HepG2 (cell line): ENCODE measurements around the gene PKMYT1. TPM values are rescaled to one million over a fixed set of nuclear protein-coding genes. Genes with fewer than 3 reads are reported as not detected.

Source experiments
- ATAC-seq: fragments of 200-7000 bp; cut with Tn5 transposase; 3 replicates; pipeline ENCODE4 v1.9.1; 2020; ENCODE audit warnings: mild to moderate bottlenecking, moderate library complexity
- BruUV-seq: library from RNA; stranded (reverse); fragments of 400-500 nt; replicated peaks from 2 replicates; lab custom pipeline; 2021; lab: Mats Ljungman, UMichigan
- CTCF ChIA-PET: fragments of 300-600 bp; formaldehyde crosslinking; extraction: SDS; loops from one replicate; lab custom pipeline; 2021; ENCODE audit warnings: low total read pairs, inconsistent platforms, low intra/inter-chr PET ratio; lab: Yijun Ruan, JAX
- POLR2A ChIA-PET: fragments of 350-600 bp; sonication (Branson Sonifier 250); formaldehyde crosslinking; loops from one replicate; lab custom pipeline; 2020; ENCODE audit warnings: antibody characterized with exemption, inconsistent platforms; lab: Yijun Ruan, JAX
- DNase-seq: peaks from one replicate; pipeline ENCODE4 v3.0.0-alpha.2; 2015; ENCODE audit warnings: low spot score
- FAIRE-seq: peaks from 3 replicates; lab custom pipeline; 2011; peaks lifted over from hg19 to GRCh38; lab: Jason Lieb, UNC
- H2AFZ ChIP-seq: one replicate; pipeline ENCODE4 v1.6.1; 2011; ENCODE audit warnings: low read length, inconsistent platforms
- H3K27ac ChIP-seq: fragments of 300-600 bp; 3 replicates; pipeline ENCODE4 v1.8.0; 2011; ENCODE audit warnings: mixed run types, mild to moderate bottlenecking, mixed read lengths, low read length, inconsistent platforms; ENCODE audit not compliant: insufficient read depth; ENCODE audit errors: extremely low read length
- H3K27me3 ChIP-seq, 2 experiments: fragments of 200-600 bp in 1 of 2; 2 replicates in 1 of 2; 3 replicates in 1 of 2; pipeline versions ENCODE4 v1.6.0 to v1.8.0; 2011; ENCODE audit warnings: low read length in 2 of 2, mild to moderate bottlenecking in 2 of 2, moderate library complexity in 2 of 2, inconsistent platforms in 1 of 2; ENCODE audit not compliant: insufficient read depth in 2 of 2, control insufficient read depth in 1 of 2
- H3K36me3 ChIP-seq, 2 experiments: fragments of 200-600 bp in 1 of 2; replicated peaks in 1 of 2; 2 replicates in 1 of 2; 3 replicates in 1 of 2; pipeline versions ENCODE4 v1.5.1 to v1.8.0; 2011; ENCODE audit warnings: low read length in 2 of 2, inconsistent platforms in 1 of 2; ENCODE audit not compliant: insufficient read depth in 2 of 2, control insufficient read depth in 1 of 2
- H3K4me1 ChIP-seq: 2 replicates; pipeline ENCODE4 v1.5.1; 2012; ENCODE audit warnings: low read length, inconsistent platforms; ENCODE audit not compliant: insufficient read depth
- H3K4me2 ChIP-seq: 2 replicates; pipeline ENCODE4 v1.6.0; 2011; ENCODE audit warnings: low read depth, low read length, inconsistent platforms
- H3K4me3 ChIP-seq, 3 experiments: fragments of 200-600 bp in 1 of 3; sonication (generic), shearing (Covaris generic) in 1 of 3; replicated peaks in 1 of 3; 2 replicates each; pipeline ENCODE4 v1.5.1; 2011 to 2016; ENCODE audit warnings: low read length in 3 of 3, inconsistent platforms in 2 of 3, low read depth in 2 of 3, mild to moderate bottlenecking in 2 of 3, control low read depth in 1 of 3, mixed read lengths in 1 of 3; ENCODE audit not compliant: insufficient read depth in 1 of 3
- H3K79me2 ChIP-seq: one replicate; pipeline ENCODE4 v1.6.1; 2011; ENCODE audit warnings: low read length, inconsistent platforms; ENCODE audit not compliant: insufficient read depth
- H3K9ac ChIP-seq: 2 replicates; pipeline ENCODE4 v1.6.0; 2011; ENCODE audit warnings: mild to moderate bottlenecking, low read depth, low read length, inconsistent platforms; ENCODE audit not compliant: insufficient read depth
- H3K9me3 ChIP-seq: 2 replicates; pipeline ENCODE4 v1.5.1; 2012; ENCODE audit warnings: mild to moderate bottlenecking, low read length
- H4K20me1 ChIP-seq: 2 replicates; pipeline ENCODE4 v1.6.0; 2011; ENCODE audit warnings: inconsistent platforms, mild to moderate bottlenecking, low read length, moderate library complexity; ENCODE audit not compliant: insufficient read depth
- AGO2 ChIP-seq: fragments of 200-400 bp; formaldehyde crosslinking; optimal IDR thresholded peaks from 2 replicates; pipeline ENCODE3; 2017; ENCODE audit warnings: mild to moderate bottlenecking, low read depth, low read length, moderate library complexity
- DZIP1 ChIP-seq: sonication (generic); formaldehyde crosslinking; IDR thresholded peaks from 2 replicates; pipeline ENCODE4 v1.5.0; 2020; ENCODE audit warnings: mild to moderate bottlenecking, missing genetic modification reagents
- KDM5B ChIP-seq: sonication (generic); formaldehyde crosslinking; IDR thresholded peaks from 2 replicates; pipeline ENCODE4 v1.4.0; 2020; ENCODE audit warnings: missing genetic modification reagents, mild to moderate bottlenecking, borderline replicate concordance
- KLF12 ChIP-seq: sonication (generic); formaldehyde crosslinking; IDR thresholded peaks from 2 replicates; pipeline ENCODE4 v1.4.0; 2020; ENCODE audit warnings: missing genetic modification reagents, borderline replicate concordance
- RCOR2 ChIP-seq: IDR thresholded peaks from 2 replicates; pipeline ENCODE4 v1.6.1; 2016; ENCODE audit warnings: missing biosample characterization, missing genetic modification reagents
- SMAD9 ChIP-seq: sonication (generic); formaldehyde crosslinking; IDR thresholded peaks from 2 replicates; pipeline ENCODE4 v1.5.1; 2020; ENCODE audit warnings: mild to moderate bottlenecking, missing genetic modification reagents
- ZNF296 ChIP-seq: sonication (generic); formaldehyde crosslinking; conservative IDR thresholded peaks from 2 replicates; pipeline ENCODE4 v1.5.0; 2020; ENCODE audit warnings: mild to moderate bottlenecking, missing genetic modification reagents
- ZNF501 ChIP-seq: sonication (generic); formaldehyde crosslinking; IDR thresholded peaks from 2 replicates; pipeline ENCODE4 v1.5.1; 2020; ENCODE audit warnings: mild to moderate bottlenecking, moderate library complexity, missing genetic modification reagents
- ZNF615 ChIP-seq: sonication (generic); formaldehyde crosslinking; IDR thresholded peaks from 2 replicates; pipeline ENCODE4 v1.5.0; 2020; ENCODE audit warnings: mild to moderate bottlenecking, missing genetic modification reagents, borderline replicate concordance
- ZNF629 ChIP-seq: sonication (generic); formaldehyde crosslinking; conservative IDR thresholded peaks from 2 replicates; pipeline ENCODE4 v1.5.0; 2020; ENCODE audit warnings: missing genetic modification reagents
- WGBS: methylation state at CpG from one replicate; pipeline ENCODE4 v1.1.6; 2017; ENCODE audit warnings: low lambda C conversion rate; 5-methylcytosine and 5-hydroxymethylcytosine counted together
- in situ Hi-C: cut with HindIII; loops from 2 replicates; pipeline ENCODE4 v1.10.0; 2017; ENCODE audit warnings: low pct_unique_long_range_greater_than_20kb; ENCODE audit not compliant: extremely low pct_ligation_motif_present
- intact Hi-C: fragments of 100-400 bp; cut with micrococcal nuclease; formaldehyde crosslinking; loops from one replicate; pipeline ENCODE4 v1.10.0; 2022; ENCODE audit not compliant: unreplicated experiment
- polyA plus RNA-seq, 8 experiments: library from polyadenylated mRNA; depleted of rRNA in 3 of 8; stranded (reverse) in 7 of 8; unstranded in 1 of 8; fragments of >200 nt; fragmentation: Illumina TruSeq in 4 of 8; extraction: Trizol in 4 of 8; gene quantifications; 2 replicates each; pipeline versions ENCODE4 v1.2.1 to v1.2.3, GENCODE V29; 2011 to 2016; ENCODE audit warnings: low read depth in 4 of 8, missing spikeins in 1 of 8, mixed read lengths in 1 of 8; ENCODE audit not compliant: insufficient read depth in 1 of 8
- total RNA-seq, 5 experiments: library from RNA; depleted of rRNA; stranded (reverse); fragments of >200 nt; fragmentation: Illumina TruSeq; extraction: Trizol; gene quantifications; 2 replicates each; pipeline ENCODE4 v1.2.3, GENCODE V29; 2016; ENCODE audit warnings: low read depth in 1 of 5
- TF ChIP-seq, protein P1 (sequence below): sonication (generic); formaldehyde crosslinking; IDR thresholded peaks from 2 replicates; pipeline ENCODE4 v1.8.0; 2022; ENCODE audit warnings: low read depth, missing genetic modification reagents
- TF ChIP-seq, protein P2 (sequence below): sonication (generic); formaldehyde crosslinking; IDR thresholded peaks from 2 replicates; pipeline ENCODE4 v1.8.0; 2022; ENCODE audit warnings: mild to moderate bottlenecking, missing genetic modification reagents, borderline replicate concordance

PKMYT1 gene
- total and polyA plus RNA-seq, 2 of the 13 experiments (the other 11 are each of a cell fraction or from before 2014, with no cell fraction given), result 7.0 to 27.8 TPM

GRCh38 chr16:2979669-2980226 is 498 bp downstream of the PKMYT1 start (continued):
- 0 out of 2 replicates have a peak, but pooled peaks have one; percentile 32 for TF ChIP-seq DZIP1
- TF ChIP-seq ZNF296, result no peak
- TF ChIP-seq SMAD9 (CRISPR knock-in tag), result no peak
- TF ChIP-seq, protein P1, sequence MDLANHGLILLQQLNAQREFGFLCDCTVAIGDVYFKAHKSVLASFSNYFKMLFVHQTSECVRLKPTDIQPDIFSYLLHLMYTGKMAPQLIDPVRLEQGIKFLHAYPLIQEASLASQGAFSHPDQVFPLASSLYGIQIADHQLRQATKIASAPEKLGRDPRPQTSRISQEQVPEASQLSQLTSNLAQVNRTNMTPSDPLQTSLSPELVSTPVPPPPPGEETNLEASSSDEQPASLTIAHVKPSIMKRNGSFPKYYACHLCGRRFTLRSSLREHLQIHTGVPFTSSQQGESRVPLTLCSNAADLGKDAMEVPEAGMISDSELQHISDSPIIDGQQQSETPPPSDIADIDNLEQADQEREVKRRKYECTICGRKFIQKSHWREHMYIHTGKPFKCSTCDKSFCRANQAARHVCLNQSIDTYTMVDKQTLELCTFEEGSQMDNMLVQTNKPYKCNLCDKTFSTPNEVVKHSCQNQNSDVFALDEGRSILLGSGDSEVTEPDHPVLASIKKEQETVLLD, result no peak
- TF ChIP-seq ZNF501 (CRISPR knock-in tag), result no peak
- no peak for TF ChIP-seq ZNF629 (CRISPR knock-in tag)
- no peak for TF ChIP-seq RCOR2 (CRISPR knock-in tag)
- TF ChIP-seq AGO2, result peak; percentile 29

GRCh38 chr16:2977440-2977839 is 2.8 kb downstream of the PKMYT1 start:
- Histone ChIP-seq H3K4me3 (no peak overlapping the region), H3K4me1 (peaks cover 17% of the 10 kb centered on the region), H3K4me2 (no peak overlapping the region), H3K9me3 (no peaks in the 10 kb centered on the region), H3K9ac (no peak overlapping the region), H3K27me3 (no peaks in the 10 kb centered on the region), H3K27ac (no peak overlapping the region), H2AFZ (no peak overlapping the region), H4K20me1 (no peaks in the 10 kb centered on the region), H3K79me2 (peaks cover 8% of the 10 kb centered on the region), H3K36me3 (peaks cover 2 to 18% of the 10 kb centered on the region in 2 experiments; a peak in 3 of 5 replicates)
- POLR2A ChIA-PET, result no interaction called here
- in situ Hi-C loops (no loop called here), intact Hi-C loops (no loop called here)
- DNase-seq, result no peak
- 97% methylated on average over 4 of the region's 6 CpGs for WGBS
- FAIRE-seq, result no peak
- no TSS peak for BruUV-seq
- no peak for ATAC-seq
- CTCF ChIA-PET, result no interaction called here
- TF ChIP-seq ZNF615 (CRISPR knock-in tag) (no peak), KLF12 (no peak), KDM5B (CRISPR knock-in tag) (no peak)
- TF ChIP-seq, protein P2, sequence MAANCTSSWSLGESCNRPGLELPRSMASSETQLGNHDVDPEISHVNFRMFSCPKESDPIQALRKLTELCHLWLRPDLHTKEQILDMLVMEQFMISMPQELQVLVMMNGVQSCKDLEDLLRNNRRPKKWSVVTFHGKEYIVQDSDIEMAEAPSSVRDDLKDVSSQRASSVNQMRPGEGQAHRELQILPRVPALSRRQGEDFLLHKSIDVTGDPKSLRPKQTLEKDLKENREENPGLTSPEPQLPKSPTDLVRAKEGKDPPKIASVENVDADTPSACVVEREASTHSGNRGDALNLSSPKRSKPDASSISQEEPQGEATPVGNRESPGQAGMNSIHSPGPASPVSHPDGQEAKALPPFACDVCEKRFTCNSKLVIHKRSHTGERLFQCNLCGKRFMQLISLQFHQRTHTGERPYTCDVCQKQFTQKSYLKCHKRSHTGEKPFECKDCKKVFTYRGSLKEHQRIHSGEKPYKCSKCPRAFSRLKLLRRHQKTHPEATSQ (CRISPR knock-in tag), result no peak
